Astrocyte of the spinal cord (primary cell): ENCODE measurements around the gene RNU1-2.
"Not testable (repeated sequence)": the region's sequence is repeated elsewhere in the genome, so short reads cannot be mapped to it uniquely, and the experiment has no call there.

Experiments used
- DNase-seq: peaks from one replicate; pipeline ENCODE4 v3.0.0; 2011; ENCODE audit warnings: low read depth, low spot score
- H3K4me3 ChIP-seq: 2 replicates; pipeline ENCODE4 v1.5.1; 2011; ENCODE audit warnings: low read depth, mild to moderate bottlenecking, low read length, moderate library complexity
- in situ Hi-C: cut with HindIII; loops from 2 replicates; pipeline ENCODE4 v1.10.0; 2017; ENCODE audit warnings: low sequenced_read_pairs
- TF ChIP-seq, protein P1 (sequence below): IDR thresholded peaks from 2 replicates; pipeline ENCODE4 v1.5.1; 2012; ENCODE audit warnings: low read depth, mild to moderate bottlenecking, low read length, inconsistent platforms

Gene RNU1-2

DNA sequence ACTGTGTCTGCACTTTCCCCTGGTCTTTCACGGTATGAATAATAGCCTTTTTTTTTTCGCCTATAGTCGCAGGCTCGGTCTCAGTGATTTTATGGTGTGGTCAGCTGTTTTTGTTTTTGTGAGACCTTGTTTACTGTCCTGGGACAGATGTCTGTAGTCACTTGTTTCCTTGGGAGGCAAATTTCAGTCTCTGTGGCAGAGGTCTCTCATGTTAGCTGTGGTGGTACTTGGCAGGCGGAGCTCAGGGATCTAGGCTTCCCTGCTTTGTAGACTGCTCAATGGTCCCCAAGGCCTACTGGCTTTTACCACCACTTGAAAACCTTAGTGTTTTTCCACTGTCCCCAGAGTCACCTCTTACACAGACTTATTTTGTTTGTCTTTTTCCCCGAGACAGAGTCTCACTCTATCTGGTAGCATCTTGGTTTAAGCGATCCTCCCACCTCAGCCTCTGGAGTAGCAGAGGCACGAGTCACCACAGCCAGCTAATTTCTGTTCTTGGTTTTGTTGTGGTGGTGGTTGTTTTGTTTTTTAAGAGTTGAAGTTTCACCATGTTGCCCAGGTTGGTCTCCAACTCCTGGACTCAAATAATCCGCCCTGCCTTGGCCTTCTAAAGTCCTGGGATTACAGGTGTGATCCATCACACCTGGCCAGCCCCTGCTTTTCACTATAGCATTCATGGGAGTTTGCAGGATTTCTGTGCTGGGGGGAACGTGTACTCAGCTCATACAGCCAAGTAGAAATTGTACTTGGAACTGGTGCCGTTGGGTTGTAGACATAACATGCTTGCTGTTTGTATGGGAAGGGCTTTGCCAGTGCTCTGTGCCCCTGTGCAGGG lies 10.3 kb downstream of the RNU1-2 start:
- TF ChIP-seq, protein P1, sequence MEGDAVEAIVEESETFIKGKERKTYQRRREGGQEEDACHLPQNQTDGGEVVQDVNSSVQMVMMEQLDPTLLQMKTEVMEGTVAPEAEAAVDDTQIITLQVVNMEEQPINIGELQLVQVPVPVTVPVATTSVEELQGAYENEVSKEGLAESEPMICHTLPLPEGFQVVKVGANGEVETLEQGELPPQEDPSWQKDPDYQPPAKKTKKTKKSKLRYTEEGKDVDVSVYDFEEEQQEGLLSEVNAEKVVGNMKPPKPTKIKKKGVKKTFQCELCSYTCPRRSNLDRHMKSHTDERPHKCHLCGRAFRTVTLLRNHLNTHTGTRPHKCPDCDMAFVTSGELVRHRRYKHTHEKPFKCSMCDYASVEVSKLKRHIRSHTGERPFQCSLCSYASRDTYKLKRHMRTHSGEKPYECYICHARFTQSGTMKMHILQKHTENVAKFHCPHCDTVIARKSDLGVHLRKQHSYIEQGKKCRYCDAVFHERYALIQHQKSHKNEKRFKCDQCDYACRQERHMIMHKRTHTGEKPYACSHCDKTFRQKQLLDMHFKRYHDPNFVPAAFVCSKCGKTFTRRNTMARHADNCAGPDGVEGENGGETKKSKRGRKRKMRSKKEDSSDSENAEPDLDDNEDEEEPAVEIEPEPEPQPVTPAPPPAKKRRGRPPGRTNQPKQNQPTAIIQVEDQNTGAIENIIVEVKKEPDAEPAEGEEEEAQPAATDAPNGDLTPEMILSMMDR = no peak
- H3K4me3 ChIP-seq = no peak overlapping the region
- no peak for DNase-seq
- in situ Hi-C loops = no loop called here

DNA sequence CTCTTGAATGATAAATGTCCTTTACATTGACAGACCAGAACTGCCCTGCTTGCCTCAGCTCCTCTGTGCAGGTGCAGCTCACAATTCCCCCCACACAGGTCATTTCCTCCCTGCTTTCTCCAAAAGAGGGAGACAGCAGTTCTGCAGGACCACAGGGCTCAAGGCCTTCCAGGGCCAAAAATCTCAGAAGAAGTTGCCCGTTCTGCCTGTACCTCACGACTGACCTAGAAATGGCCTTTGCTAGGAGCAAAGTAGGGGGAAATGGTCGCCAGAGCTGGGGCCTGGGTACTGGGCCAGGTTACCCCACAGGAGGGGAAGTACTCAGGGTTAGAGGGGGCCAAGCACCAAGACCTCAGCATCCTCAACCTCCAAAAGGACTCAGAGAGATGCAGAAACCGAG lies 11.1 kb downstream of the RNU1-2 start:
- H3K4me3 ChIP-seq = no peak overlapping the region
- in situ Hi-C loops = no loop called here
- DNase-seq = no peak
- TF ChIP-seq, protein P1 = no peak

DNA sequence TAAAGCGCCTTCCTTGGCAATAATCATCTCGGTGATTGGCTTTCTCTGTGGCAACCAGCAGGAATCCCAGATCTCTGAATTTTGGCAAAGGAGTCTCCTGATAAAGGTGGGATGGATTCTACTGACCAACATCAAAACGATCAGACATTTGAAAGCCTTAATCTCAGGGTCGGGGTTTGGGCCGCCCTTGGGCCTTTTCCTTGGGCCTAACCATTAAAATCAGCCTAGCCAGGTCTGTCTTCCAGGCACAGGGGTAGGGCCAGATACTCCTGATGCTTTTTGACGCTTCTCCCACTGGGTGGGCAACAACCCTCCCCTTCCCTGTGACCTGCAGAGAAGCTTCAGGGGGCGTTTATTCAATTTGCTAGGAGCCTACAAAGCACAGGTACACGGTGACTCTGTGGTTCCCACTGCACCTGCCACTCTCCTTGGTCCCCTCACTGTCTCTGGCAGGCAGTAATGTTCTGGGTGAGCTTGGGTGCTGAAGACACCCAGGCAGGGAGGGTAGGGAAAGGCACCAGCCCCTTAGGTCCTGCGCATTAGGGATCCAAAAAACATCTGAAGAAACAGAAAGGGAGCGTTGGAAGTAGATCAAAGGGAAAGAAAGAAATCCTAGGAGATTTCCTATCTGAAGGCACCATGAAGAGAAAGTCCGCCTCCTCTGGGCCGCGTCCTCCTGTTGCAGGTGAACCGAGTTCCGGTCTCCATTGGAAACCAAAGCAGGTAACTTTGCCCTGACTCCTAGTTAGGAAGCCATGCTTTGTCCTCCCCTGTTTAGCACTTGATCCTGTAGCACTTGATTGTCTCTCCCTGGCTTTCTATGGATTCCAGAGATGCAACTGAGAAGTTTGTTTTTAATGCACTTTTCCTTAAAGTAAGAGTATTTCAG lies 12.3 kb downstream of the RNU1-2 start:
- TF ChIP-seq, protein P1 = no peak
- in situ Hi-C loops = no loop called here
- no peak overlapping the region for H3K4me3 ChIP-seq
- no peak for DNase-seq

DNA sequence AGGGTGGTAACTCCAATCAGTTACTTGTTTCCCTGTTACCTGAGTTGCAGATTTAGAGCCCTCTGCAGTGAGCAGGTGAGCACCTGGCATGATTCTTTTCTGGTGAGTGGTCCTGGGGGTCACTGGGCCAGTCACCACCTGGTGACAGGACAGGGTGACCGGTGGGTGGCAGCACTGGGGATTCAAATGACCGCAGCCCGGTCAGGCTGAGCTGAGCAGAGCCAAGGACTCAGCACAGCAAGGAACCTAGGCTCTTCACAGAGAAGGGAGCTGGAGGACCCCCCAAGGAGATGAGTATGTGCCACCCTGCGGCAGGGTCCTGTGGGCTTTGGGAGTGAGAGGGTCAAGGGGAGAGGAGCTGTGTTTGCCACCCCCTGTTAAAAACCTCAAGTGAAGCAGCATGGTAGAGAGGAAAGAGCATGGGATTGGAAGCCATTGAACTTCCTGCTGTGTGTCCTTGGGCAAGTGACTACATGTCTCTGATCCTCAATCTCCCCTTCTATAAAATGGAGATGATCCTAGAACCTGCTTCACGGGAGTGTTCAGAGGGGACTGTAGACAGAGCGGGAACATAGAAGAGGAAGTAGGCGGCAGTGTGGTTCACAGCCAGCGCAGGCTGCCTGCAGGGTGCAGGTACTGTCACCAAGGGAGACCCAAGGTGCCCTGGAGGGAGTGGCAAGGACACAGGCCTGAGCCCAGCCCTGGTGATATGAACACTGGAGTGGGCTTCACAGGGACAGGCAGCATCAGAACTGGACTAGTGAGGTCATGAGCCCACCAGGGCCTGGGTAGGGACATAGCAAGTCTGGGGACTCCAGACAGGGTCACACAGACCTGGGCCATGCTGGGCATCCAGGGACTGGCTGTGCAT lies 16.3 kb downstream of the RNU1-2 start:
- H3K4me3 ChIP-seq, in situ Hi-C loops, DNase-seq: not testable (repeated sequence)

DNA sequence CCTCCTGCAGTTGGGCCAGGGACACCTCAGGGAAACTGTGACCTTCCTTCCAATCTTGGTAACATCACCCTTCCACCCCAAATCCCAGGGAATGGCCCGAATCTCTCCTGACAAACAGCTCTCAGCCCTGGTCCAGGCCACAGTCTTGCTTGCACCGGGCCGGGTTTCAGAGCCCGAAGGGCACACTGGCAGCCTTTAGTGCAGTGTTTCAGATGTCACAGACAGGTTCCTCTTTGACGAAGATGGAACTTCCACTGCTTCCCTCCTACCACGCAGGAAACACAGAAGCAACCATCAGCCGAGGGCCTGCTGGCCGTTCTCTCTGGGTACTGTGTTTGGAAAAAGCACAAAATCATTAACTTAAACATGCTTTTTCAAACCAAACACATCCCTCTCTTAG lies 17.0 kb downstream of the RNU1-2 start:
- DNase-seq, in situ Hi-C loops: not testable (repeated sequence)

GRCh38 chr1:16913181-16913832 lies 17.5 kb downstream of the RNU1-2 start:
- TF ChIP-seq, protein P1 = no peak
- in situ Hi-C loops = no loop called here
- no peak for DNase-seq
- peak overlapping the region; percentile 51 for H3K4me3 ChIP-seq

More for the DNA sequence above, 17.0 kb downstream of the RNU1-2 start:
- H3K4me3 ChIP-seq = not testable (repeated sequence)
